K562 (cell line): ENCODE data around the gene GTF2A2. TPM values are rescaled to one million over a fixed set of nuclear protein-coding genes. Genes with fewer than 3 reads are reported as not detected.

ENCODE experiments used
- ATAC-seq: fragments of 200-7000 bp; cut with Tn5 transposase; 3 replicates; pipeline ENCODE4 v1.9.1; 2020; ENCODE audit warnings: moderate library complexity
- BruUV-seq: library from RNA; stranded (reverse); fragments of 400-500 nt; replicated peaks from 2 replicates; lab custom pipeline; 2021; lab: Mats Ljungman, UMichigan
- CTCF ChIA-PET: fragments of 300-600 bp; formaldehyde crosslinking; extraction: SDS; loops from one replicate; lab custom pipeline; 2021; ENCODE audit warnings: low intra/inter-chr PET ratio; lab: Yijun Ruan, JAX
- POLR2A ChIA-PET: fragments of 300-600, 350-650 bp; sonication (Branson Sonifier 250); formaldehyde crosslinking; extraction: SDS; loops from one replicate; lab custom pipeline; 2021; ENCODE audit warnings: antibody characterized with exemption, inconsistent platforms; lab: Yijun Ruan, JAX
- DNase-seq, 4 experiments: peaks; one replicate each; pipeline versions ENCODE4 v3.0.0 to v3.0.0-alpha.2; 2011 to 2018; ENCODE audit warnings: low spot score in 3 of 4, mixed read lengths in 3 of 4; ENCODE audit errors: extremely low read depth in 1 of 4
- FAIRE-seq: peaks from 2 replicates; lab custom pipeline; 2011; peaks lifted over from hg19 to GRCh38; lab: Jason Lieb, UNC
- H2AFZ ChIP-seq: 2 replicates; pipeline ENCODE4 v1.6.0; 2011; ENCODE audit warnings: low read depth, low read length, control low read depth, inconsistent platforms
- H3K27ac ChIP-seq: fragments of 200-600 bp; 3 replicates; pipeline ENCODE4 v1.8.0; 2011; ENCODE audit warnings: low read depth, mild to moderate bottlenecking, control low read depth, inconsistent platforms, low read length, moderate library complexity, mixed read lengths; ENCODE audit errors: extremely low read depth
- H3K27me3 ChIP-seq, 2 experiments: fragments of 300-600 bp in 1 of 2; 2 replicates in 1 of 2; 3 replicates in 1 of 2; pipeline versions ENCODE4 v1.6.0 to v1.8.0; 2011; ENCODE audit warnings: inconsistent platforms in 2 of 2, low read length in 2 of 2, mild to moderate bottlenecking in 1 of 2, mixed read lengths in 1 of 2, moderate library complexity in 1 of 2; ENCODE audit not compliant: control insufficient read depth in 2 of 2, insufficient read depth in 2 of 2
- H3K36me3 ChIP-seq: fragments of 300-600 bp; 3 replicates; pipeline ENCODE4 v1.8.0; 2011; ENCODE audit warnings: mild to moderate bottlenecking, low read length, inconsistent platforms; ENCODE audit not compliant: control insufficient read depth, insufficient read depth
- H3K4me1 ChIP-seq, 2 experiments: fragments of 200-600 bp in 1 of 2; replicated peaks in 1 of 2; 2 replicates in 1 of 2; 3 replicates in 1 of 2; pipeline versions ENCODE4 v1.5.1 to v1.8.0; 2011; ENCODE audit warnings: inconsistent platforms in 2 of 2, low read length in 2 of 2, mild to moderate bottlenecking in 1 of 2, mixed read lengths in 1 of 2, moderate library complexity in 1 of 2; ENCODE audit not compliant: control insufficient read depth in 2 of 2, insufficient read depth in 2 of 2
- H3K4me2 ChIP-seq: 2 replicates; pipeline ENCODE4 v1.6.1; 2011; ENCODE audit warnings: low read length, control low read depth, inconsistent platforms, mixed read lengths; ENCODE audit not compliant: insufficient read depth
- H3K4me3 ChIP-seq: fragments of 200-600 bp; sonication (generic), shearing (Covaris generic); 2 replicates; pipeline ENCODE4 v1.5.1; 2016; ENCODE audit warnings: control low read depth, inconsistent platforms
- H3K79me2 ChIP-seq: fragments of 200-600 bp; 3 replicates; pipeline ENCODE4 v1.8.0; 2011; ENCODE audit warnings: low read length, inconsistent platforms; ENCODE audit not compliant: control insufficient read depth, insufficient read depth
- H3K9ac ChIP-seq, 2 experiments: 2 replicates each; pipeline versions ENCODE4 v1.6.0 to v1.6.1; 2011; ENCODE audit warnings: low read depth in 2 of 2, low read length in 2 of 2, control low read depth in 1 of 2, inconsistent platforms in 1 of 2, mild to moderate bottlenecking in 1 of 2, mixed read lengths in 1 of 2; ENCODE audit not compliant: insufficient read depth in 1 of 2
- H3K9me1 ChIP-seq: one replicate; pipeline ENCODE4 v1.6.0; 2011; ENCODE audit warnings: inconsistent platforms, mild to moderate bottlenecking, low read length, moderate library complexity; ENCODE audit not compliant: control insufficient read depth, insufficient read depth
- H3K9me3 ChIP-seq: replicated peaks from 2 replicates; pipeline ENCODE4 v1.5.1; 2011; ENCODE audit warnings: low read depth, low read length, inconsistent platforms; ENCODE audit not compliant: control insufficient read depth, insufficient read depth
- H4K20me1 ChIP-seq: replicated peaks from 2 replicates; pipeline ENCODE4 v1.6.1; 2011; ENCODE audit warnings: low read length, inconsistent platforms, mixed read lengths; ENCODE audit not compliant: control insufficient read depth, insufficient read depth
- BCL6 ChIP-seq: fragments of 250-450 bp; sonication (Bioruptor Pico); IDR thresholded peaks from 2 replicates; pipeline ENCODE4 v1.4.0; 2020
- BRCA1 ChIP-seq, 2 experiments: fragments of 450-650 bp in 1 of 2; sonication (generic) in 1 of 2; formaldehyde crosslinking in 1 of 2; IDR thresholded peaks; 2 replicates each; pipeline versions ENCODE4 v1.5.0 to v1.6.1; 2017 to 2020; ENCODE audit warnings: mild to moderate bottlenecking in 1 of 2, missing genetic modification reagents in 1 of 2
- CCAR2 ChIP-seq: fragments of 200-400 bp; formaldehyde crosslinking; IDR thresholded peaks from 2 replicates; pipeline ENCODE4 v1.6.1; 2017; ENCODE audit warnings: mild to moderate bottlenecking, low read depth, low read length
- CREBBP ChIP-seq: IDR thresholded peaks from one replicate; pipeline ENCODE4 v1.6.1; 2012; ENCODE audit warnings: low read depth, mild to moderate bottlenecking, control low read depth, inconsistent platforms, low read length
- EP300 ChIP-seq: IDR thresholded peaks from 2 replicates; pipeline ENCODE4 v1.6.1; 2012; ENCODE audit warnings: low read length, improper control_type of control experiment
- FOXJ2 ChIP-seq: fragments of 200-800 bp; sonication (Bioruptor generic); IDR thresholded peaks from 2 replicates; pipeline ENCODE4 v1.6.1; 2016; ENCODE audit warnings: missing genetic modification characterization, missing compliant biosample characterization
- GABPA ChIP-seq: fragments of 200-800 bp; sonication (Bioruptor generic); conservative IDR thresholded peaks from 2 replicates; pipeline ENCODE4 v1.6.1; 2016; ENCODE audit warnings: low read depth, missing genetic modification characterization, missing compliant biosample characterization
- GTF2F1 ChIP-seq: IDR thresholded peaks from 2 replicates; pipeline ENCODE4 v1.6.1; 2011; ENCODE audit warnings: low read depth, low read length, improper control_type of control experiment
- IRF2 ChIP-seq: sonication (generic); formaldehyde crosslinking; IDR thresholded peaks from 2 replicates; pipeline ENCODE4 v1.8.1; 2022; ENCODE audit warnings: mild to moderate bottlenecking, missing genetic modification reagents
- MYC ChIP-seq, 2 experiments: fragments of 250-450 bp in 1 of 2; sonication (Bioruptor Pico) in 1 of 2; IDR thresholded peaks; 2 replicates each; pipeline versions ENCODE4 v1.5.1 to v1.6.1; 2012 to 2021; ENCODE audit warnings: low read depth in 2 of 2, borderline replicate concordance in 1 of 2, improper control_type of control experiment in 1 of 2, low read length in 1 of 2, mild to moderate bottlenecking in 1 of 2, moderate library complexity in 1 of 2
- PTBP1 ChIP-seq: fragments of 200-400 bp; formaldehyde crosslinking; IDR thresholded peaks from 2 replicates; pipeline ENCODE4 v1.6.1; 2017; ENCODE audit warnings: low read depth, low read length
- RBM14 ChIP-seq: fragments of 200-400 bp; formaldehyde crosslinking; IDR thresholded peaks from 2 replicates; pipeline ENCODE4 v1.6.1; 2018; ENCODE audit warnings: low read depth, mild to moderate bottlenecking, low read length, moderate library complexity, borderline replicate concordance; ENCODE audit not compliant: insufficient read depth
- SMAD2 ChIP-seq: fragments of 150-350 bp; IDR thresholded peaks from 2 replicates; pipeline ENCODE4 v1.6.1; 2014; ENCODE audit warnings: low read depth, mild to moderate bottlenecking, low read length
- TEAD1 ChIP-seq, 2 experiments: fragments of 450-650 bp in 1 of 2; sonication (generic) in 1 of 2; formaldehyde crosslinking; IDR thresholded peaks; 2 replicates each; pipeline versions ENCODE4 v1.4.0 to v1.8.0; 2020 to 2022; ENCODE audit warnings: mild to moderate bottlenecking in 2 of 2, missing genetic modification reagents in 1 of 2
- ZKSCAN8 ChIP-seq: fragments of 200-800 bp; sonication (Bioruptor generic); IDR thresholded peaks from 2 replicates; pipeline ENCODE4 v1.6.1; 2016; ENCODE audit warnings: missing genetic modification characterization, missing compliant biosample characterization
- WGBS: fragments of 100-300 bp; shearing (Covaris generic); methylation state at CpG from one replicate; pipeline ENCODE4 v1.1.6; 2016; ENCODE audit warnings: low coverage, mixed read lengths; ENCODE audit not compliant: insufficient coverage; ENCODE audit errors: missing lambda C conversion rate; 5-methylcytosine and 5-hydroxymethylcytosine counted together
- in situ Hi-C: fragments of 300-500 bp; cut with MboI; formaldehyde crosslinking; loops from 4 replicates; pipeline ENCODE4 v1.15.0; 2018; ENCODE audit warnings: inconsistent platforms, mixed read lengths
- intact Hi-C: fragments of 100-400 bp; cut with micrococcal nuclease; formaldehyde crosslinking; loops from 2 replicates; pipeline ENCODE4 v1.14.2; 2022
- polyA plus RNA-seq, 8 experiments: library from polyadenylated mRNA; depleted of rRNA in 4 of 8; stranded (reverse) in 5 of 8; unstranded in 3 of 8; fragments of >200 nt; fragmentation: Nextera tagmentation in 2 of 8; fragmentation: Illumina TruSeq in 1 of 8; extraction: Ambion mirVana in 2 of 8; extraction: Trizol in 1 of 8; gene quantifications; 2 replicates each; pipeline versions ENCODE4 v1.2.1 to v1.2.3, GENCODE V29; 2011 to 2014; ENCODE audit warnings: inconsistent platforms in 1 of 8, missing spikeins in 1 of 8
- total RNA-seq, 7 experiments: library from RNA; depleted of rRNA in 6 of 7; stranded (reverse); fragments of >200 nt in 6 of 7; fragmentation: Illumina TruSeq in 2 of 7; extraction: Trizol in 2 of 7; gene quantifications; 2 replicates each; pipeline versions ENCODE4 v1.2.1 to v1.2.3, GENCODE V29; 2011 to 2021; ENCODE audit warnings: low replicate concordance in 1 of 7
- TF ChIP-seq, protein P1 (sequence below): sonication (generic); formaldehyde crosslinking; IDR thresholded peaks from 2 replicates; pipeline ENCODE4 v1.8.0; 2022; ENCODE audit warnings: missing genetic modification reagents, mild to moderate bottlenecking, borderline replicate concordance
- TF ChIP-seq, protein P2 (sequence below): IDR thresholded peaks from 2 replicates; pipeline ENCODE4 v1.6.1; 2012; ENCODE audit warnings: low read depth, low read length, improper control_type of control experiment, borderline replicate concordance
- TF ChIP-seq, protein P3 (sequence below): sonication (generic); formaldehyde crosslinking; IDR thresholded peaks from 2 replicates; pipeline ENCODE4 v1.8.1; 2022; ENCODE audit warnings: missing genetic modification reagents

Gene GTF2A2
- total and polyA plus RNA-seq, 9 of the 15 experiments (the other 6 are each of a cell fraction or from before 2014, with no cell fraction given), result 128 to 656 (median 172) TPM

DNA sequence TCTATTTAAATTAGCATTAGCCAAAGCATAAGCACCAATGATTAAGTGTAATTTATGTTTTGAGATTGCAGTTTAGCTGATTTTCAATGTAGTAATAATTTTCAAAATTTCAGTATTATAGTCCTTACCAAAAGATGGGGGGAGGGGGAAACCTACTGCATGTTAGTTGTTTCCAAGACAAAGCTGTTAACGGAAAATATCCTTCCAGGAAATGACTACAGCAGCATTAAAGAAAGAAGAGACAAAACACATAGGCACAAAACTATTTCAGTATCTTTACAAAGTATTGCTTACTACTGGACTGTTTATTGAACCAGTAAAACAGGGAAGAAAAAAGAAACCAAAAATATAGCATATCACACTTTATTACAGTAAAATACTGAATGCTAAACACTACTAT lies 21.3 kb upstream of the GTF2A2 start:
- intact Hi-C loops, result no loop called here
- TF ChIP-seq ZKSCAN8 (CRISPR knock-in tag) (no peak), FOXJ2 (tag) (no peak), SMAD2 (no peak), MYC (IDR thresholded peaks at IDR 0.05; ENCODE audit: low read depth, low read length) (no peak), MYC (CRISPR knock-in tag; IDR thresholded peaks at IDR 0.05; ENCODE audit: borderline replicate concordance, low read depth) (no peak), GTF2F1 (no peak), EP300 (no peak), CCAR2 (no peak), RBM14 (no peak), BRCA1 (IDR thresholded peaks at IDR 0.05) (no peak), BRCA1 (CRISPR knock-in tag; IDR thresholded peaks at IDR 0.05) (no peak), IRF2 (CRISPR knock-in tag) (no peak), BCL6 (CRISPR knock-in tag) (no peak), TEAD1 (CRISPR knock-in tag; IDR thresholded peaks at IDR 0.05) (no peak), GABPA (tag) (no peak), PTBP1 (no peak), CREBBP (no peak)
- TF ChIP-seq, protein P1, sequence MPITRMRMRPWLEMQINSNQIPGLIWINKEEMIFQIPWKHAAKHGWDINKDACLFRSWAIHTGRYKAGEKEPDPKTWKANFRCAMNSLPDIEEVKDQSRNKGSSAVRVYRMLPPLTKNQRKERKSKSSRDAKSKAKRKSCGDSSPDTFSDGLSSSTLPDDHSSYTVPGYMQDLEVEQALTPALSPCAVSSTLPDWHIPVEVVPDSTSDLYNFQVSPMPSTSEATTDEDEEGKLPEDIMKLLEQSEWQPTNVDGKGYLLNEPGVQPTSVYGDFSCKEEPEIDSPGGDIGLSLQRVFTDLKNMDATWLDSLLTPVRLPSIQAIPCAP (CRISPR knock-in tag), result no peak
- TF ChIP-seq, protein P2, sequence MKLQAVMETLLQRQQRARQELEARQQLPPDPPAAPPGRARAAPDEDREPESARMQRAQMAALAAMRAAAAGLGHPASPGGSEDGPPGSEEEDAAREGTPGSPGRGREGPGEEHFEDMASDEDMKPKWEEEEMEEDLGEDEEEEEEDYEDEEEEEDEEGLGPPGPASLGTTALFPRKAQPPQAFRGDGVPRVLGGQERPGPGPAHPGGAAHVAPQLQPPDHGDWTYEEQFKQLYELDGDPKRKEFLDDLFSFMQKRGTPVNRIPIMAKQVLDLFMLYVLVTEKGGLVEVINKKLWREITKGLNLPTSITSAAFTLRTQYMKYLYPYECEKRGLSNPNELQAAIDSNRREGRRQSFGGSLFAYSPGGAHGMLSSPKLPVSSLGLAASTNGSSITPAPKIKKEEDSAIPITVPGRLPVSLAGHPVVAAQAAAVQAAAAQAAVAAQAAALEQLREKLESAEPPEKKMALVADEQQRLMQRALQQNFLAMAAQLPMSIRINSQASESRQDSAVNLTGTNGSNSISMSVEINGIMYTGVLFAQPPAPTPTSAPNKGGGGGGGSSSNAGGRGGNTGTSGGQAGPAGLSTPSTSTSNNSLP, result no peak
- TF ChIP-seq, protein P3, sequence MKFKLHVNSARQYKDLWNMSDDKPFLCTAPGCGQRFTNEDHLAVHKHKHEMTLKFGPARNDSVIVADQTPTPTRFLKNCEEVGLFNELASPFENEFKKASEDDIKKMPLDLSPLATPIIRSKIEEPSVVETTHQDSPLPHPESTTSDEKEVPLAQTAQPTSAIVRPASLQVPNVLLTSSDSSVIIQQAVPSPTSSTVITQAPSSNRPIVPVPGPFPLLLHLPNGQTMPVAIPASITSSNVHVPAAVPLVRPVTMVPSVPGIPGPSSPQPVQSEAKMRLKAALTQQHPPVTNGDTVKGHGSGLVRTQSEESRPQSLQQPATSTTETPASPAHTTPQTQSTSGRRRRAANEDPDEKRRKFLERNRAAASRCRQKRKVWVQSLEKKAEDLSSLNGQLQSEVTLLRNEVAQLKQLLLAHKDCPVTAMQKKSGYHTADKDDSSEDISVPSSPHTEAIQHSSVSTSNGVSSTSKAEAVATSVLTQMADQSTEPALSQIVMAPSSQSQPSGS (CRISPR knock-in tag), result no peak

More for the DNA sequence above, 21.3 kb upstream of the GTF2A2 start:
- Histone ChIP-seq H3K4me1 (no peaks in the 10 kb centered on the region), H3K4me2 (no peak overlapping the region), H3K27ac (no peak overlapping the region), H3K27me3 (no peaks in the 10 kb centered on the region), H3K36me3 (peaks cover 88% of the 10 kb centered on the region), H3K9me1 (no peaks in the 10 kb centered on the region), H3K9me3 (no peaks in the 10 kb centered on the region), H3K4me3 (no peak overlapping the region), H3K9ac (no peak overlapping the region), H4K20me1 (no peaks in the 10 kb centered on the region), H3K79me2 (peaks cover 18% of the 10 kb centered on the region), H2AFZ (no peak overlapping the region)
- POLR2A ChIA-PET, result interaction anchor here (1.8 kb wide), 1 partner anchor 10 kb away, joined by 7 read pairs; the partner anchor contains the start of gene BNIP2
- DNase-seq, result no peak
- BruUV-seq, result no TSS peak
- CTCF ChIA-PET, result no interaction called here
- WGBS, result 82% methylated on average over 1 of the region's 1 CpG
- in situ Hi-C loops, result no loop called here
- no peak for FAIRE-seq
- no peak for ATAC-seq
